SH-SY5Y (cell line): Measurements from ENCODE around the gene C10orf90.

Source experiments
- GATA2 ChIP-seq: IDR thresholded peaks from 2 replicates; pipeline ENCODE4 v1.6.1; 2011; ENCODE audit warnings: mild to moderate bottlenecking, low read depth, low read length
- GATA3 ChIP-seq: IDR thresholded peaks from 2 replicates; pipeline ENCODE4 v1.6.1; 2011; ENCODE audit warnings: low read depth, mild to moderate bottlenecking, low read length, moderate library complexity

Gene C10orf90

GRCh38 chr10:126397640-126398382 is 272.7 kb downstream of the C10orf90 start:
- TF ChIP-seq GATA2 (no peak), GATA3 (no peak)

GRCh38 chr10:126397156-126397555 is 273.3 kb downstream of the C10orf90 start:
- TF ChIP-seq GATA3 (no peak), GATA2 (no peak)

GRCh38 chr10:126394948-126395347 is 275.5 kb downstream of the C10orf90 start:
- no peak for TF ChIP-seq GATA3
- TF ChIP-seq GATA2: no peak

GRCh38 chr10:126393076-126393475 is 277.4 kb downstream of the C10orf90 start:
- TF ChIP-seq GATA3 (no peak), GATA2 (no peak)

- TF ChIP-seq GATA2: peak; percentile 63
- TF ChIP-seq GATA3: no peak
Observed at GRCh38 chr10:126392469-126392868, 278.0 kb downstream of the C10orf90 start.

- TF ChIP-seq GATA2: no peak
- no peak for TF ChIP-seq GATA3
Observed at GRCh38 chr10:126392068-126392467, 278.4 kb downstream of the C10orf90 start.

- no peak for TF ChIP-seq GATA3
- no peak for TF ChIP-seq GATA2
Observed at GRCh38 chr10:126391192-126391885, 279.2 kb downstream of the C10orf90 start.

GRCh38 chr10:126390324-126390723 is 280.2 kb downstream of the C10orf90 start:
- TF ChIP-seq GATA3 (no peak), GATA2 (no peak)

GRCh38 chr10:126387931-126388911 is 282.3 kb downstream of the C10orf90 start, which contains the start of gene ADAM12:
TSS of gene ADAM12 (minus strand) at chr10:126388477. CDS start at chr10:126388145, 332 bp downstream.
- TF ChIP-seq GATA2 (no peak), GATA3 (no peak)

GRCh38 chr10:126387041-126387921 is 283.2 kb downstream of the C10orf90 start:
- TF ChIP-seq GATA2 (no peak), GATA3 (no peak)

GRCh38 chr10:126384269-126384873 is 286.1 kb downstream of the C10orf90 start:
- TF ChIP-seq GATA2 (no peak), GATA3 (no peak)

- TF ChIP-seq GATA3 (no peak), GATA2 (peak; percentile 21; the same call in 1 of the 2 replicates)
Observed at GRCh38 chr10:126380352-126381076, 290.0 kb downstream of the C10orf90 start.

- TF ChIP-seq GATA2: no peak
- no peak for TF ChIP-seq GATA3
Observed at GRCh38 chr10:126376956-126377355, 293.5 kb downstream of the C10orf90 start.
